B cell (primary cell): ENCODE results near the gene XRCC1. TPM values are rescaled to one million over a fixed set of nuclear protein-coding genes. Genes with fewer than 3 reads are reported as not detected.

Experiments used
- ATAC-seq: fragments of 200-7000 bp; cut with Tn5 transposase; one replicate; pipeline ENCODE4 v1.10.0; 2021; ENCODE audit warnings: low read depth, mild to moderate bottlenecking, moderate number of reproducible peaks, moderate library complexity
- CTCF ChIA-PET: fragments of 350-600 bp; sonication (Branson Sonifier 250); formaldehyde crosslinking; loops from one replicate; lab custom pipeline; 2021; ENCODE audit warnings: antibody characterized with exemption, inconsistent platforms; lab: Charles Lee
- POLR2A ChIA-PET: fragments of 350-600 bp; sonication (Branson Sonifier 250); formaldehyde crosslinking; loops from one replicate; lab custom pipeline; 2021; ENCODE audit warnings: antibody characterized with exemption; lab: Charles Lee
- DNase-seq: peaks from one replicate; pipeline ENCODE4 v3.0.0; 2013
- H2AFZ ChIP-seq: 2 replicates; pipeline ENCODE4 v1.6.1; 2012; ENCODE audit warnings: mild to moderate bottlenecking, low read depth, low read length; ENCODE audit not compliant: insufficient read depth, poor library complexity, severe bottlenecking
- H3K27ac ChIP-seq, 2 donors: 1 replicate in 1 of 2; 2 replicates in 1 of 2; pipeline ENCODE4 v1.5.1; 2012 to 2013; ENCODE audit warnings: low read length in 2 of 2, mild to moderate bottlenecking in 2 of 2, moderate library complexity in 1 of 2
- H3K27me3 ChIP-seq, 4 experiments: fragments of 200-600 bp in 1 of 4; sonication (generic) in 1 of 4; replicated peaks in 1 of 4; 1 replicate in 2 of 4; 2 replicates in 2 of 4; pipeline versions ENCODE4 v1.6.1 to v1.7.0; 2013 to 2016; ENCODE audit warnings: low read length in 3 of 4, mild to moderate bottlenecking in 2 of 4, mixed read lengths in 1 of 4, moderate library complexity in 1 of 4; ENCODE audit not compliant: insufficient read depth in 4 of 4, control insufficient read depth in 3 of 4; ENCODE audit errors: control extremely low read depth in 1 of 4
- H3K36me3 ChIP-seq, 2 experiments: replicated peaks in 1 of 2; 1 replicate in 1 of 2; 2 replicates in 1 of 2; pipeline versions ENCODE4 v1.6.1 to v1.7.1; 2013; ENCODE audit warnings: low read length in 1 of 2; ENCODE audit not compliant: insufficient read depth in 2 of 2, control insufficient read depth in 1 of 2; ENCODE audit errors: control extremely low read depth in 1 of 2, extremely low read depth in 1 of 2
- H3K4me1 ChIP-seq, 2 donors: fragments of 200-600 bp in 1 of 2; sonication (generic) in 1 of 2; 1 replicate in 1 of 2; 2 replicates in 1 of 2; pipeline versions ENCODE4 v1.5.1 to v1.6.1; 2013 to 2017; ENCODE audit warnings: low read length in 2 of 2; ENCODE audit not compliant: control insufficient read depth in 2 of 2, insufficient read depth in 2 of 2
- H3K4me2 ChIP-seq: replicated peaks from 2 replicates; pipeline ENCODE3; 2012; ENCODE audit warnings: mild to moderate bottlenecking, low read depth, low read length; ENCODE audit not compliant: poor library complexity, severe bottlenecking
- H3K4me3 ChIP-seq, 5 experiments: fragments of 200-600 bp in 1 of 5; sonication (generic) in 1 of 5; 1 replicate in 3 of 5; 2 replicates in 2 of 5; pipeline versions ENCODE4 v1.5.1 to v1.7.0; 2011 to 2016; ENCODE audit warnings: low read length in 4 of 5, mild to moderate bottlenecking in 4 of 5, low read depth in 2 of 5, control low read depth in 1 of 5, moderate library complexity in 1 of 5; ENCODE audit not compliant: insufficient read depth in 1 of 5; ENCODE audit errors: control extremely low read depth in 1 of 5, extremely low read depth in 1 of 5
- H3K79me2 ChIP-seq: fragments of 200-600 bp; sonication (generic); one replicate; pipeline ENCODE4 v1.6.0; 2016; ENCODE audit warnings: low read length; ENCODE audit not compliant: control insufficient read depth, insufficient read depth
- H3K9ac ChIP-seq: fragments of 200-600 bp; sonication (generic); 2 replicates; pipeline ENCODE4 v1.6.1; 2017; ENCODE audit warnings: mild to moderate bottlenecking, low read length, moderate library complexity
- H3K9me3 ChIP-seq, 3 donors: one replicate each; pipeline versions ENCODE4 v1.6.1 to v1.7.1; 2013; ENCODE audit warnings: low read length in 2 of 3; ENCODE audit not compliant: control insufficient read depth in 2 of 3, insufficient read depth in 1 of 3; ENCODE audit errors: control extremely low read depth in 1 of 3
- H4K20me1 ChIP-seq: 2 replicates; pipeline ENCODE4 v1.6.0; 2012; ENCODE audit warnings: mild to moderate bottlenecking, low read length; ENCODE audit not compliant: insufficient read depth, control insufficient read depth, poor library complexity, severe bottlenecking
- H3K27ac Mint-ChIP-seq: one replicate; pipeline ENCODE4 v1.8.0; 2021; ENCODE audit warnings: mixed read lengths
- H3K27me3 Mint-ChIP-seq: one replicate; pipeline ENCODE4 v1.8.0; 2021; ENCODE audit warnings: mixed read lengths
- H3K4me1 Mint-ChIP-seq: one replicate; pipeline ENCODE4 v1.8.0; 2021; ENCODE audit warnings: mixed read lengths
- H3K4me3 Mint-ChIP-seq: one replicate; pipeline ENCODE4 v1.8.0; 2021; ENCODE audit warnings: mixed read lengths
- H3K9me3 Mint-ChIP-seq: one replicate; pipeline ENCODE4 v1.8.0; 2022; ENCODE audit warnings: mixed read lengths; ENCODE audit not compliant: insufficient read depth
- CTCF ChIP-seq: fragments of 200-600 bp; IDR thresholded peaks from one replicate; pipeline ENCODE4 v1.8.0; 2022; ENCODE audit warnings: antibody characterized with exemption, mild to moderate bottlenecking
- EZH2 ChIP-seq: IDR thresholded peaks from 2 replicates; pipeline ENCODE4 v1.6.1; 2012; ENCODE audit warnings: borderline replicate concordance, low read depth, mild to moderate bottlenecking, moderate library complexity, low read length; ENCODE audit not compliant: insufficient read depth, poor library complexity, severe bottlenecking
- WGBS: methylation state at CpG from one replicate; pipeline ENCODE4 v1.1.5; 2013; ENCODE audit warnings: missing lambda C conversion rate; ENCODE audit not compliant: insufficient coverage; 5-methylcytosine and 5-hydroxymethylcytosine counted together
- intact Hi-C: fragments of 100-400 bp; cut with micrococcal nuclease; formaldehyde crosslinking; loops from one replicate; pipeline ENCODE4 v1.10.0; 2022
- polyA plus RNA-seq: library from polyadenylated mRNA; depleted of rRNA; stranded (reverse); fragments of >200 nt; gene quantifications from 2 replicates; pipeline ENCODE4 v1.2.3, GENCODE V29; 2012
- total RNA-seq, 2 donors: library from RNA; stranded (reverse); fragments of 120-200 nt in 1 of 2; gene quantifications; 1 replicate in 1 of 2; 2 replicates in 1 of 2; pipeline versions ENCODE4 v1.2.3 to v1.2.4, GENCODE V29; 2013 to 2022

XRCC1 gene
- total and polyA plus RNA-seq, 2 donors (not counting 1 experiment from before 2014, with no cell fraction given), result 34.6 to 38.2 TPM

- peak overlapping the region; percentile 81 for H2AFZ ChIP-seq
- peaks cover 41% of the 10 kb centered on the region for H3K79me2 ChIP-seq
- 46% methylated on average over 10 of the region's 12 CpGs for WGBS
- CTCF ChIA-PET, result interaction anchor here (0.7 to 3.2 kb wide), 10 partner anchors 9 to 235 kb away, joined by 3 to 21 read pairs (median 5); partner anchors contain the start of genes IRGQ and ZNF576
- peak overlapping the region; percentile 67 to 98 (median 82) for H3K4me3 ChIP-seq
- peak overlapping the region; percentile 74 to 89 for H3K27ac ChIP-seq
- peaks cover 0 to 10% of the 10 kb centered on the region in 2 experiments for H3K36me3 ChIP-seq
- H4K20me1 ChIP-seq, result peaks cover 5% of the 10 kb centered on the region
- H3K4me2 ChIP-seq, result peak overlapping the region; percentile 84
- H3K9me3 ChIP-seq, result no peaks in the 10 kb centered on the region
- TF ChIP-seq EZH2 (no peak), CTCF (no peak)
- peaks cover 43% of the 10 kb centered on the region for H3K4me1 Mint-ChIP-seq
- no peaks in the 10 kb centered on the region for H3K27me3 ChIP-seq
- H3K27ac Mint-ChIP-seq, result peak overlapping the region; percentile 92
- peak overlapping the region; percentile 97 for H3K4me3 Mint-ChIP-seq
- intact Hi-C loops, result loop anchor here (1.0 kb wide), 5 partner anchors 11 to 208 kb away; partner anchors contain the start of genes IRGQ, ZNF428, ZNF575 and ZNF576
- H3K4me1 ChIP-seq, result peaks cover 11 to 28% of the 10 kb centered on the region in 2 donors
- ATAC-seq (no peak), DNase-seq (no peak)
- no peaks in the 10 kb centered on the region for H3K27me3 Mint-ChIP-seq
- peak overlapping the region; percentile 84 for H3K9ac ChIP-seq
- H3K9me3 Mint-ChIP-seq, result no peaks in the 10 kb centered on the region
- POLR2A ChIA-PET, result interaction anchor here (0.6 to 3.3 kb wide), 4 partner anchors 22 to 1175 kb away, joined by 3 to 15 read pairs (median 6); partner anchors contain the start of genes IRGQ, ZNF575 and ZNF576
These were observed 737 bp downstream of the XRCC1 start for GRCh38 chr19:43574424-43575155.

GRCh38 chr19:43572171-43572588 is 3.1 kb downstream of the XRCC1 start:
- no peaks in the 10 kb centered on the region for H3K9me3 ChIP-seq
- Mint-ChIP-seq H3K9me3 (no peaks in the 10 kb centered on the region), H3K4me3 (no peak overlapping the region), H3K4me1 (peaks cover 38% of the 10 kb centered on the region), H3K27ac (no peak overlapping the region), H3K27me3 (no peaks in the 10 kb centered on the region)
- H3K4me3 ChIP-seq, result no peak overlapping the region
- no peak overlapping the region for H2AFZ ChIP-seq
- ChIA-PET POLR2A (no interaction called here), CTCF (interaction anchor here (1.0 to 1.7 kb wide), 3 partner anchors 9 to 52 kb away, joined by 3 to 7 read pairs (median 5); no protein-coding TSS in a partner anchor)
- H3K9ac ChIP-seq, result no peak overlapping the region
- no peak for TF ChIP-seq CTCF
- TF ChIP-seq EZH2, result no peak
- intact Hi-C loops, result no loop called here
- 100% methylated on average over 2 of the region's 3 CpGs for WGBS
- no peak for DNase-seq
- no peak for ATAC-seq
- H3K79me2 ChIP-seq, result peaks cover 41% of the 10 kb centered on the region
- no peaks in the 10 kb centered on the region for H3K27me3 ChIP-seq
- H3K36me3 ChIP-seq, result peaks cover 0 to 10% of the 10 kb centered on the region in 2 experiments
- H3K4me1 ChIP-seq, result peaks cover 11 to 27% of the 10 kb centered on the region in 2 donors
- H4K20me1 ChIP-seq, result peaks cover 5% of the 10 kb centered on the region
- H3K4me2 ChIP-seq, result no peak overlapping the region
- peak overlapping the region in 1 of 2 donors; percentile 51 for H3K27ac ChIP-seq
